ENCODE results near the gene PLAAT4. TPM values are rescaled to one million over a fixed set of nuclear protein-coding genes. Genes with fewer than 3 reads are reported as not detected.
A peak's percentile ranks its signal among the peaks of the same experiment; 100 is the strongest.

Gene PLAAT4
- total RNA-seq, 1 experiment from 2014 or later, result 2.9 TPM

DNA sequence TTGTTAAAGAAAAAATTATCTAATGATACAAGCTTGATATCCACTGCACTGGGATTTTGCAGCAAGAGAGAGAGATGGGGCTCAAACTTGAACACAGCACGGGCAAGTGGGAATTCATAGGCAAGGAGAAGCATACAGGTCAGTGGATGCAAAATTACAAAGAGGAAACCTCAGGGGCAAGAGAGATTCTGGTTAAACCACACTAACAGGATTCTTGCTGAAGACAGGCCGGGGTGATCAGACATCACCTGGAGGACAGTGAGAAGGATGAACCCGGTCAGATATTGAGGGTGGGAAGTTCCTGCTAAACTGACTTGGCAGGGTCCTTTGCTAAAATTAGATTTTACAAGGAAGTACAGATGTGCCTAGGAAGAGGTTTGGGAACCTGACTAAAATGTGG lies 2.5 kb upstream of the PLAAT4 start:
- H3K4me1 Mint-ChIP-seq, result peaks cover 61% of the 10 kb centered on the region
- ChIA-PET CTCF (no interaction called here), POLR2A (no interaction called here)

More for the DNA sequence above, 2.5 kb upstream of the PLAAT4 start:
- Mint-ChIP-seq H3K36me3 (no peaks in the 10 kb centered on the region), H3K27ac (peak overlapping the region; percentile 20), H3K9me3 (no peaks in the 10 kb centered on the region), H3K27me3 (ENCODE audit: low read depth) (no peaks in the 10 kb centered on the region; the same call in 1 of the 2 replicates), H3K4me3 (no peak overlapping the region)
- no peak for TF ChIP-seq MXD4 (CRISPR knock-in tag; IDR thresholded peaks at IDR 0.05; ENCODE audit: borderline replicate concordance)
- TF ChIP-seq, protein P1, sequence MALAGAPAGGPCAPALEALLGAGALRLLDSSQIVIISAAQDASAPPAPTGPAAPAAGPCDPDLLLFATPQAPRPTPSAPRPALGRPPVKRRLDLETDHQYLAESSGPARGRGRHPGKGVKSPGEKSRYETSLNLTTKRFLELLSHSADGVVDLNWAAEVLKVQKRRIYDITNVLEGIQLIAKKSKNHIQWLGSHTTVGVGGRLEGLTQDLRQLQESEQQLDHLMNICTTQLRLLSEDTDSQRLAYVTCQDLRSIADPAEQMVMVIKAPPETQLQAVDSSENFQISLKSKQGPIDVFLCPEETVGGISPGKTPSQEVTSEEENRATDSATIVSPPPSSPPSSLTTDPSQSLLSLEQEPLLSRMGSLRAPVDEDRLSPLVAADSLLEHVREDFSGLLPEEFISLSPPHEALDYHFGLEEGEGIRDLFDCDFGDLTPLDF (CRISPR knock-in tag; IDR thresholded peaks at IDR 0.05), result no peak
- no peak for TF ChIP-seq CREM (CRISPR knock-in tag; IDR thresholded peaks at IDR 0.05)
- TF ChIP-seq, protein P2, sequence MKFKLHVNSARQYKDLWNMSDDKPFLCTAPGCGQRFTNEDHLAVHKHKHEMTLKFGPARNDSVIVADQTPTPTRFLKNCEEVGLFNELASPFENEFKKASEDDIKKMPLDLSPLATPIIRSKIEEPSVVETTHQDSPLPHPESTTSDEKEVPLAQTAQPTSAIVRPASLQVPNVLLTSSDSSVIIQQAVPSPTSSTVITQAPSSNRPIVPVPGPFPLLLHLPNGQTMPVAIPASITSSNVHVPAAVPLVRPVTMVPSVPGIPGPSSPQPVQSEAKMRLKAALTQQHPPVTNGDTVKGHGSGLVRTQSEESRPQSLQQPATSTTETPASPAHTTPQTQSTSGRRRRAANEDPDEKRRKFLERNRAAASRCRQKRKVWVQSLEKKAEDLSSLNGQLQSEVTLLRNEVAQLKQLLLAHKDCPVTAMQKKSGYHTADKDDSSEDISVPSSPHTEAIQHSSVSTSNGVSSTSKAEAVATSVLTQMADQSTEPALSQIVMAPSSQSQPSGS (CRISPR knock-in tag; IDR thresholded peaks at IDR 0.05; ENCODE audit: borderline replicate concordance, low read depth), result no peak
- TF ChIP-seq ZNF671 (CRISPR knock-in tag; IDR thresholded peaks at IDR 0.05), result no peak
- no peak for TF ChIP-seq SOX15 (CRISPR knock-in tag; IDR thresholded peaks at IDR 0.05)
- no peak for TF ChIP-seq SMAD3 (CRISPR knock-in tag; IDR thresholded peaks at IDR 0.05; ENCODE audit: borderline replicate concordance)
- TF ChIP-seq TP53 (CRISPR knock-in tag; IDR thresholded peaks at IDR 0.05), result no peak
- TF ChIP-seq, protein P3, sequence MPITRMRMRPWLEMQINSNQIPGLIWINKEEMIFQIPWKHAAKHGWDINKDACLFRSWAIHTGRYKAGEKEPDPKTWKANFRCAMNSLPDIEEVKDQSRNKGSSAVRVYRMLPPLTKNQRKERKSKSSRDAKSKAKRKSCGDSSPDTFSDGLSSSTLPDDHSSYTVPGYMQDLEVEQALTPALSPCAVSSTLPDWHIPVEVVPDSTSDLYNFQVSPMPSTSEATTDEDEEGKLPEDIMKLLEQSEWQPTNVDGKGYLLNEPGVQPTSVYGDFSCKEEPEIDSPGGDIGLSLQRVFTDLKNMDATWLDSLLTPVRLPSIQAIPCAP (CRISPR knock-in tag; IDR thresholded peaks at IDR 0.05), result no peak
- TF ChIP-seq, protein P4, sequence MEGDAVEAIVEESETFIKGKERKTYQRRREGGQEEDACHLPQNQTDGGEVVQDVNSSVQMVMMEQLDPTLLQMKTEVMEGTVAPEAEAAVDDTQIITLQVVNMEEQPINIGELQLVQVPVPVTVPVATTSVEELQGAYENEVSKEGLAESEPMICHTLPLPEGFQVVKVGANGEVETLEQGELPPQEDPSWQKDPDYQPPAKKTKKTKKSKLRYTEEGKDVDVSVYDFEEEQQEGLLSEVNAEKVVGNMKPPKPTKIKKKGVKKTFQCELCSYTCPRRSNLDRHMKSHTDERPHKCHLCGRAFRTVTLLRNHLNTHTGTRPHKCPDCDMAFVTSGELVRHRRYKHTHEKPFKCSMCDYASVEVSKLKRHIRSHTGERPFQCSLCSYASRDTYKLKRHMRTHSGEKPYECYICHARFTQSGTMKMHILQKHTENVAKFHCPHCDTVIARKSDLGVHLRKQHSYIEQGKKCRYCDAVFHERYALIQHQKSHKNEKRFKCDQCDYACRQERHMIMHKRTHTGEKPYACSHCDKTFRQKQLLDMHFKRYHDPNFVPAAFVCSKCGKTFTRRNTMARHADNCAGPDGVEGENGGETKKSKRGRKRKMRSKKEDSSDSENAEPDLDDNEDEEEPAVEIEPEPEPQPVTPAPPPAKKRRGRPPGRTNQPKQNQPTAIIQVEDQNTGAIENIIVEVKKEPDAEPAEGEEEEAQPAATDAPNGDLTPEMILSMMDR (IDR thresholded peaks at IDR 0.05), result no peak
- TF ChIP-seq, protein P5, sequence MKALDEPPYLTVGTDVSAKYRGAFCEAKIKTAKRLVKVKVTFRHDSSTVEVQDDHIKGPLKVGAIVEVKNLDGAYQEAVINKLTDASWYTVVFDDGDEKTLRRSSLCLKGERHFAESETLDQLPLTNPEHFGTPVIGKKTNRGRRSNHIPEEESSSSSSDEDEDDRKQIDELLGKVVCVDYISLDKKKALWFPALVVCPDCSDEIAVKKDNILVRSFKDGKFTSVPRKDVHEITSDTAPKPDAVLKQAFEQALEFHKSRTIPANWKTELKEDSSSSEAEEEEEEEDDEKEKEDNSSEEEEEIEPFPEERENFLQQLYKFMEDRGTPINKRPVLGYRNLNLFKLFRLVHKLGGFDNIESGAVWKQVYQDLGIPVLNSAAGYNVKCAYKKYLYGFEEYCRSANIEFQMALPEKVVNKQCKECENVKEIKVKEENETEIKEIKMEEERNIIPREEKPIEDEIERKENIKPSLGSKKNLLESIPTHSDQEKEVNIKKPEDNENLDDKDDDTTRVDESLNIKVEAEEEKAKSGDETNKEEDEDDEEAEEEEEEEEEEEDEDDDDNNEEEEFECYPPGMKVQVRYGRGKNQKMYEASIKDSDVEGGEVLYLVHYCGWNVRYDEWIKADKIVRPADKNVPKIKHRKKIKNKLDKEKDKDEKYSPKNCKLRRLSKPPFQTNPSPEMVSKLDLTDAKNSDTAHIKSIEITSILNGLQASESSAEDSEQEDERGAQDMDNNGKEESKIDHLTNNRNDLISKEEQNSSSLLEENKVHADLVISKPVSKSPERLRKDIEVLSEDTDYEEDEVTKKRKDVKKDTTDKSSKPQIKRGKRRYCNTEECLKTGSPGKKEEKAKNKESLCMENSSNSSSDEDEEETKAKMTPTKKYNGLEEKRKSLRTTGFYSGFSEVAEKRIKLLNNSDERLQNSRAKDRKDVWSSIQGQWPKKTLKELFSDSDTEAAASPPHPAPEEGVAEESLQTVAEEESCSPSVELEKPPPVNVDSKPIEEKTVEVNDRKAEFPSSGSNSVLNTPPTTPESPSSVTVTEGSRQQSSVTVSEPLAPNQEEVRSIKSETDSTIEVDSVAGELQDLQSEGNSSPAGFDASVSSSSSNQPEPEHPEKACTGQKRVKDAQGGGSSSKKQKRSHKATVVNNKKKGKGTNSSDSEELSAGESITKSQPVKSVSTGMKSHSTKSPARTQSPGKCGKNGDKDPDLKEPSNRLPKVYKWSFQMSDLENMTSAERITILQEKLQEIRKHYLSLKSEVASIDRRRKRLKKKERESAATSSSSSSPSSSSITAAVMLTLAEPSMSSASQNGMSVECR (CRISPR knock-in tag; IDR thresholded peaks at IDR 0.05; ENCODE audit: borderline replicate concordance), result no peak
- TF ChIP-seq, protein P6, sequence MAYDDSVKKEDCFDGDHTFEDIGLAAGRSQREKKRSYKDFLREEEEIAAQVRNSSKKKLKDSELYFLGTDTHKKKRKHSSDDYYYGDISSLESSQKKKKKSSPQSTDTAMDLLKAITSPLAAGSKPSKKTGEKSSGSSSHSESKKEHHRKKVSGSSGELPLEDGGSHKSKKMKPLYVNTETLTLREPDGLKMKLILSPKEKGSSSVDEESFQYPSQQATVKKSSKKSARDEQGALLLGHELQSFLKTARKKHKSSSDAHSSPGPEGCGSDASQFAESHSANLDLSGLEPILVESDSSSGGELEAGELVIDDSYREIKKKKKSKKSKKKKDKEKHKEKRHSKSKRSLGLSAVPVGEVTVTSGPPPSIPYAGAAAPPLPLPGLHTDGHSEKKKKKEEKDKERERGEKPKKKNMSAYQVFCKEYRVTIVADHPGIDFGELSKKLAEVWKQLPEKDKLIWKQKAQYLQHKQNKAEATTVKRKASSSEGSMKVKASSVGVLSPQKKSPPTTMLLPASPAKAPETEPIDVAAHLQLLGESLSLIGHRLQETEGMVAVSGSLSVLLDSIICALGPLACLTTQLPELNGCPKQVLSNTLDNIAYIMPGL (CRISPR knock-in tag; IDR thresholded peaks at IDR 0.05), result no peak
- DNase-seq (ENCODE audit: low spot score) (no peak), ATAC-seq (no peak)
